ENCODE results near the gene FBXL7. TPM values are rescaled to one million over a fixed set of nuclear protein-coding genes. Genes with fewer than 3 reads are reported as not detected.

Gene FBXL7
- total RNA-seq, 1 experiment from 2014 or later = 5.0 TPM

DNA sequence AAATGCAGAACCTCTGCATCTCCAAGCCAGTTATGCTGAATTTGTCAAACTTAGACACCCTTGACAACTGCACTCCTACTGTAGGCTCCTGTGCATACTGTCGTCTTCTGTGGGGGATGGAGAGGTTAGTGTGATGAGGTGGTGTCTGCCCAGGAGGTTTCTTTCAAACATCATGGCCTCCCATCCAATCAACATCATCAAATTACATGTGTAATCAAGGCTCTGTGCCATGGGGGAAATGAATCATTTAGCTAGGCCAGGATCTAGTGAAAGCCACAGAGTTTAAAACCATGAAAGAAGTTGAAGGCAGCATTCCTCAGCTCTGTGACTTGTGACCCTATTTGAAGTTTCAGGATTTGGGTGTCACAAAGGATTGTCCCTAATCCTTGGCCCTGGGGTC lies 439.0 kb downstream of the FBXL7 start:
- peak; percentile 58 for DNase-seq (ENCODE audit: low spot score)

DNA sequence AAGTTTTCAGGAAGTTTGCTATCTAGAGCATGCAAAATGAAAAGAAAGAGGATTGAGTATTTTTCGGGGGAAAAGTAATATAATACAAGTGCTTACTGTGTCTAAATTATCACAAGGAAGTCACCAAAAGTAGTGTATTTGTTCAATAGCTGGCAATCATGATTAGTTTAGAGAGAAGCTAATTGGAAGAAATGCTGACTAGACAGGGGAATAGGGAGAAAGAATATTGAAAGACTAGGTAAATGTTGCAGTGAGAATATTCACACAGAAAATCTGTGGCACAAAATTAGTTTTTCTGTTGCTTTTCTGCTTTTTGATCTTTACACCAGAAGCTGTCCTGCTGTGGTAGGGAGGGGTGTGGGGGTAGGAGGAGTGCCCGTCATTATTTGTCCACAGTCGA lies 440.9 kb downstream of the FBXL7 start:
- DNase-seq (ENCODE audit: low spot score) = no peak

DNA sequence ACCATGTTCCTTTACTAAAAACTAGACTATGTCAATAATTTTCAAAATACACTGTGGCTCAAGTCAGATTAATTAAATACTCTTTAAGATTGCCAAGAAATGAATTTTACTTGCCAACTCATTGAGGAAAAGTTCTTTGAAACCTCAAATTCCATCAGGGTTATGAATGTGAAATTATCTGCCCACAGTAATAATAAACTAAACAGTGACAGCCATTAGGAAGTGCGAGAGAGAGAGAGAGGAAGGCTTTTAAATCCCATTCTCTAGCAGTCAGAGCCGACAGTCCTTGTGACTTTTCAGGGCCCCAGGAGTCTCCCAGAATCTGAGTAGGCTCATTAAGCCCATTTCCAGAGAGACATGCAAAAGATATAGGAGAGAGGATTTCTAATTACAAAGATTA lies 443.5 kb downstream of the FBXL7 start:
- no peak for DNase-seq (ENCODE audit: low spot score)

DNA sequence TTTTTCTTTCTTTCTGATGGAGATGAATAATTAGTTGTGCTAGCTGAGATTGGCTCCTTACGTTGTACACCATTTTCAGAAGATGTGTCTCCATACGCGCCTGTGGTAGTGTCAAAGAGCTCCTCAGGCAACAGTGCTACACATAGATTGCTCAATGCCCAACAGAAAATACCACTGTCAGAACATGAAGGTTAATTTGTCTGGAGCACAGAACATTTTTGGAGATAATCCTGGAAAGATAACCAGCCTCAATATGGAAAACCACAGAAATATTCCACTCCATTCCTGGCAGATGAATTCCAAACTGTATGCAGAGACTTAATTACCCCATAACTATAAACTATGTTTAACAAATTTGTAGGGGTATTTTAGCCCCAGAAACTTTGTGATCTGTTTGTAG lies 446.0 kb downstream of the FBXL7 start:
- no peak for DNase-seq (ENCODE audit: low spot score)

DNA sequence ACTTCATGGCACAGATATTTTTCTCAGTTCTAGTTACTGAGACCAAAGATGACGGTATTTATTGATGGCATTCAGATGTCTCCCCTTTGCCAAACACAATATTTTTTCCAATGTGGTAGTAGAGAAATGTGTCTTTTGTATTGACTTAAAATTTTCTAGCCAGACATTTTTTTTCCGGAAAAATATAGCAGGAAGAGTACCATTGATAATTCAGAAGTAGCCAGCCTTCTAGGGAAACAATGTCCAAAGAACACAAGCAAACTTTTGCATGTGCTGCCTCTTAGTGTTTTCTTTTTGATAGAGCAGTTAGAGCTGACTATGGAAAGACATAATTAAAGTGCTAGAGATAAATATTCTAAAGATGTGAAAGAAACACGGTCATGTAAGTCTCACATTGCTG lies 448.2 kb downstream of the FBXL7 start:
- DNase-seq (ENCODE audit: low spot score) = no peak

DNA sequence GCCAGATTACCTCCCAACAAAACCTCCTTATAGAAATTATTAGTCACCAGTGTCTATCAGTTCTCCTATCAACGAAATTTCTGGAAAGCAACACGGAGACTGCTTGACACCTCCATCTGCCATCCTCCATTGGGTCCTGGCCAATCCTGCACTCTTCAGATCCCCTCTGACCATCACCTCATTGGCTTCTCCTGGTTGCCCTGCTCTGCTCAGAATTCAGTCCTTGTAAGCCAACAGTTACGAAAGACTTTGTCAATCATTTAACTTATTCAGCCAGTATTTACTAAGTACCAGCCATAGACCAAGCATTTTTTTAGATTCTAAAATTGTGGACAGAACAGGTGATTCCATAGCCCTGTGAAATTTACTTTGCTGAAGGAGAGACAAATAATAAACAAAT lies 451.1 kb downstream of the FBXL7 start:
- no peak for DNase-seq (ENCODE audit: low spot score)

DNA sequence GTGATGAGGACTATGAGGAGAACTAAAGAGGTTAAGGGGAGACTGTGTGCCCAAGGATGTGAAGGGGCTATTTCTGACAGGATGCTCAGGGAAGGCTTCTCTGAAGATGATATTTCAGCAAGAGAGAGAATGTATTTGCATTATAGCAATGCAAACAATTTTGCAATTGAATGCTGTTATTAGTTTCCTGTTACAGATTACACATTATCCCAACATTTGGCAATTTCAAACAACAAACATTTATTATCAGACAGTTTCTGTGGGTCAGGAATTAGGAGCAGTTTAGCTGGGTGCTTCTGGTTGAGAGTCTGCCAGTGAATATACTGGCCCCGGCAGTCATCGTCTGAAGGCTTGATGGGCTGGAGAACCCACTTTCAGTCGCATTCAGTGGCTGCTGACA lies 451.6 kb downstream of the FBXL7 start:
- DNase-seq (ENCODE audit: low spot score) = no peak

DNA sequence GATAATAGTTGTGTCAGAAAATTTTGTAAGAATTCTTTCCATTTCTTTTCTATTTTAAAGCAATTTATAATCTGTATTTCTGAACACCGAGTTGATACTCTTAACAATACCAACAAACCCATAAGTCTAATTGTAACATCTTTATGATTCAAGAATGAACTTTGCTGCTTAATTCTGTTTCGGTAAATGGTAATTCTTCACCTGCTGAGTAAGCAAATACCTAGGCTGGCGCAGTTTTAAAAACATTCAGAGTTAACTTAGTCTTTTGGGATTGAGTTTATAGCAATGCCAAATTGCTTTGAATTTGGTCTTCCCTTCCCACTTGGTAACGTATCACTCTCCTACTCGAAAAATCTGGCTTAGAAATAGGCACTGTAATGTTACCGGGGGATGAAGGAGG lies 456.6 kb downstream of the FBXL7 start:
- no peak for DNase-seq (ENCODE audit: low spot score)

DNA sequence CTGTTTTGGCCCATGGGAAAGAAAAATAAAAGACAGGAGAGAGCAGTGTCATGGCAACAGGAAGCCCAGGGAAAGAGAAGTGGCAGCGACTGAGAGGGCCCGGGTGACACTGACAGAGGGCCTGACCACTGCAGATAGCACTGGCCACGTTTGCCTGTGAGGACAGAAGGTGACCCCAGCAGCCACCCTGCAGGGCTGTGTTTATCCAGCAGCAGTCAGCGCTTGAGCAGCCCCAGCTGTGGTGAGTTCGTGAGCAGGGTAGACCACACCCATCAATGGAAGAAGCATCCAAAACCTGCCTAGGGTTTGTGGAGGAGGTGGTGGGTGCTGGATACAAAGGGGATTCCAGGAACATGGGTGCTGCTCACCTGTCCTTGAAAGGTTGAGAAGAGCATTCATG lies 457.1 kb downstream of the FBXL7 start:
- DNase-seq (ENCODE audit: low spot score) = no peak

DNA sequence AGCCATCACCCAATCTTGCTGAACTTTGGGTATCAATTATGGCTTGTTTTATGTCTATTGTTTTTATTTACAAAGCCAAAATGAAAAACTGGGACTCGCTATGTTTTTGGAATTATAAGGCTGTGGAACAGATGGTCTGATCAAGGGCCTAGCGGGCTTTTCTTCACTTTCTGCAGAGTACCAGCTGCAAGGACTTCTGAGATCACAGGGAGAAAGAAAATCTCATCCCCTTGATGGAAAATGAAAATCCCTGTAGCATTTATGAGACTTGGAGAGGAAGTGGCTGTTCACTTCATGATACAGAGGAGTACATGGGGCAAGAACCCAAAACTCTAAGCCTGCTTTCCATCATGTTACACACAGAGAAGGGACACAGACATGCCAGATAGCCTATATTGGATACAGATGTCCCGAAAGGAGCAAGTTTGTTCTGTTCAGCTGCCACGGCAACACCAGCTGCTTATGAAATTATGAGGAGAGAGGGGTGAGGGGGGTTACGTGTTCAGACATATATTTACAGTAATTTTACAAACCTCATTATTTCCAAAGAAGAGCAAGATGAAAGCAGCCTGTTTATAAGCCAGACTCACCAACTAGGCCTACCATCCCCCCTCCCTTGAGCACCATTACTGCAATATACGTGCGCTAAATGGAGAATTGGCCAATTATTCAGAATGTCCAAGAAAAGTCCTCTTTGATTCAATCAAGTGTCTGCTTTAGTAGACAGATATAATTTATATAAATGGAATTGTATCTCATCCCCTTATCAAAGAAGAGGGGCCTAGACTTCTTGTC lies 459.6 kb downstream of the FBXL7 start:
- DNase-seq (ENCODE audit: low spot score) = no peak

DNA sequence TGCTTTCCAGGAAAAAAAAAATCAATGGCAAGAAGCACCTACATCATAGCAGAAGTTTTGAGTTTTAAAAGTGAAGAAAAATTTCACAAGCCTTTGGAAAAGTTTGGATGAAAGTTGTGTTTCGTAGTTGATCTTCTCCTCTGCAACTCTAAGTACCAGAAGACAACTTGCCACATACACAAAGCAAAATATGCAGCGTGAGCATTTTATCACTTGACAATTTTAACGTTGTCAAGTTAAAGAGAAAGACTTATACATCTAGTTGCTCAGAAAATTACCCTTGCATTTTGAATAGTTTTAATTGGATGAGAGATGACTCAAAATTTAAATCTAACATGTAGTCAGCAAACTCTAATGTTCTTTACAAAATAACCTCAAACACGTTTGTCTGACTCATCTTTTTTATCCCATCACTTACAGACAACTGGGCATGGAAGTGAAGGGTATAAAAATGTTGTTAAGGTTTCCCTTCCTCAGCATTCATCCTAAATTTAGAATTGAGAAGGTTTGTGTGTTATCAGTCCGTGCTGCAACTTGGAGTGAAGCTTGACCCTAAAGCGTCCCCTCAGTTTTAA lies 466.2 kb downstream of the FBXL7 start:
- no peak for DNase-seq (ENCODE audit: low spot score)

DNA sequence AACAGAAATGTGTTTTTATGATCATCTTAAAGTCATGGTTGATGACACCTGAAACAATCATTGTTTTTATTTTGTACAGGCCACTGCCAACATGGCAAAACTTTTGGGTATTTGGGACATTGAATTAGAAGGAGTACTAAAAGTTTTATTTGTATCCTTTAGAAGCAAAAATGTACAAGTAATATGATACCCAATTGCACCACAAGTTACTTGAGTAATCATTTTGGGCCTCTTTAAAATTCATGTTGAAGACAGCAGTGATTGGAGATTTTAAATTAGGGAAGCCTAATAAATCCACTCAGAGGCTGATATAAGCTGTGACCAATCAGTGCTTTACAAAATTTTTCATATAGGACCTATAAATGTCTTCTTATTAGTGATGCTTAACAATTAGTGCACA lies 466.7 kb downstream of the FBXL7 start:
- no peak for DNase-seq (ENCODE audit: low spot score)

DNA sequence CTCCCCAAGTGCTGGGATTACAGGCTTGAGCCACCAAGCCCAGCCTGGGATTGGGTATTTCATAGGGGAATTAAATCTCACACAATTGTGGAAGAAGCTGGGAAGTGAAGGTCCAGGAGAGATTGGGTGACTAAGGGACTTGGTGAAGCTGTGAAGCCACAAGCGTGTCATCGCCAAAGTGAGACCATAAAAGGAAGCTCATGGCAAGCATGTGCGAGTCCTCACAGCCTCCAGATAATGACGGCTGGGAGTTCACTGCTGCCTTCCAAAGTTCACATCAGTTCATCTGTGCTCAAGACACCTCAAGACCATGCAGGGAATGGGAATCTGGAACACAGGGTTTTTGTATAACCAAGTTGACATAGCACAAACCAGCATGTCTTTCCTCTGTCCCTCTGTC lies 469.0 kb downstream of the FBXL7 start:
- DNase-seq (ENCODE audit: low spot score) = no peak

DNA sequence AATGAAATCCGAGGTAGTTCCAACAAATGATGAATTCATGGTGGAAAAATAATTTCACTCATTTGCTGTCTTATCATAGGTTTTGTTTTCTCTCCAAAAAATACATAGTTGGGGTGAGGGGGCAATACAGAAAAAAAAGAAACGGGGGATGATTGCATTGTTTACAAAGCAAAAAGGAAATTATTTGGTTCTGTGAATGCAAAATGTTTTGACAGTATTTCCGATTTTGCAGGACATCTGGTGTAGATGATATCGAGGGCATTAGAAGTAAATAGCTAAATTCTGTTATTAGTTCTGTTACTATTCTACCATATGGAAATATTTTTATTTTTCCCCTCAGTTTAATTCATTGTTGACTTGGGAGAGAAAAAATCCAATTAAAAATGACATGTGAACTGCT lies 477.9 kb downstream of the FBXL7 start:
- DNase-seq (ENCODE audit: low spot score) = no peak

DNA sequence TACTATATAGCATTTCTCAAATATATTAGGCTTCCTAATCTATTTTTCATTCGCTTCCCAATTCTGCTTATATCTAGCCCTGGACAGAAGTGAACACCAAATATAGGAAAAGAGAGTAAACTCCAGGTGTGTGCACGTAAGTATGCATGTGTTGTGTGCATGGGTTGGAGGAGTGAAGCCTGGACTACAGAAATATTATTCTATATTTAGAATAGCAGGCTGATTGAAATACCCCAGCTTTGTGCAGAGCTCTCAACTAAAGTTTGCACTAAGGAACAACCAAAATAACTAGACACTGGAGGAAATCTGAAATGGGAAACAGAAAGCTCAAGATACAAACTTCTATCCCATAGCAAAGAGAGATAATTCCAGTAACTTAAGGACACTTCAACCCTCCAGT lies 480.9 kb downstream of the FBXL7 start:
- no peak for DNase-seq (ENCODE audit: low spot score)

DNA sequence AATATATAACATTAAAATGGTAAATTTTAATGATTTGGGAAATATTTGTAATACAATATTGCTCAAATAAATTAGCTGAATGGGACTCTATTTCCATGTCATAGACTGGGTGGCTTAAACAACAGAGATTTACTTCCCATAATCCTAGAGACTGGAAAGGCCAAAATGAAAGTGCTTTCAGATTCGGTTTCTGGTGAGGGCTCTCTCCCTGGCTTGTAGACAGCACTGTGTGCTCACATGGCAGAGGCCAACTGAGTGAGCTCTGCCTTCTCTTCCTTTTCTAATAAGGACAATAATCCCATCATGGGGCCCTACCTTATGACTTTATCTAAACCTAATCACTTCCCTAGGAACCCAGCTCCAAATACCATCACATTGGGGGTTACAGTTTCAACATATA lies 483.4 kb downstream of the FBXL7 start:
- no peak for DNase-seq (ENCODE audit: low spot score)
